Stimulated activated CD4-positive, alpha-beta T cell treated with anti-CD3 and anti-CD28 coated beads, TNF-alpha, amount 100 ng/mL, for 1 hour (primary cell): ENCODE data around the gene AEBP1.

Experiments
- DNase-seq, 3 donors: peaks; one replicate each; pipeline ENCODE4 v3.0.0-alpha.2; 2020; ENCODE audit warnings: low read depth in 3 of 3, low spot score in 1 of 3

Gene AEBP1

GRCh38 chr7:44103923-44104859 is at the start of gene AEBP1:
AEBP1 (plus strand) TSS chr7:44104345; CDS start chr7:44104666, 321 bp downstream.
- no peak for DNase-seq

GRCh38 chr7:44056681-44057080 is 47.5 kb upstream of the AEBP1 start:
- no peak for DNase-seq

DNA sequence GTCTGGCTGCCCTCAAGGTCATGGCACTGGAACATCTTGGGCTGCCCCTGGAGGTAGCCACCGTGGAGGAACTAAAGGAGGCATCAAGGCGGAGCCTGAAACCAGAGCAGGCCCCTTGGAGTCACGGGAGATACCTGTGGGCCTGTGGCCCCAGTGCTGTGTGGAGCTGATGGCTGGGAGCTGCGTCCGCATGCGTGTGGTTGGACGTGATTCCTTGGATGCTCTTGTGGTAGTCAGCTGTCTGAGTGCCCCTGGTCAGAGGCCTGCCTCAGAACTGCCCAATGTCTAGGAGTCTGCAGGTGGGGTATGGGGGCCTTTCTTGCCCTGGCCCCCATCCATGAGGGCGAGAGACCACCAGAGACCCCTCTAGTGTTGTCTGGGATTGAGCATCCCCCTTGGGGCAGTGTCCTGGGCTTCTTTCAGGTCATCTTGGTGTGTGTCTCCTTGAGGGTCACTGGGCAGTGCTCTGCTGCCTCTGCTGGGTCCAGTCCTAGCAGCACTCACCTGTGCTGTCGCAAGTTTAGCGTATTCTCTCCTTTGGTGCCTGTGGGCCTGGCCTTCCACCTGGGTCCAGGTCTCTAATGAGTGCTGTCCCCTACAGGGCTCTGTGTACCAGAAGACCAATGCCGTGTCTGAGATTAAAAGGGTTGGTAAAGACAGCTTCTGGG is 46.8 kb upstream of the AEBP1 start:
- DNase-seq = no peak

DNA sequence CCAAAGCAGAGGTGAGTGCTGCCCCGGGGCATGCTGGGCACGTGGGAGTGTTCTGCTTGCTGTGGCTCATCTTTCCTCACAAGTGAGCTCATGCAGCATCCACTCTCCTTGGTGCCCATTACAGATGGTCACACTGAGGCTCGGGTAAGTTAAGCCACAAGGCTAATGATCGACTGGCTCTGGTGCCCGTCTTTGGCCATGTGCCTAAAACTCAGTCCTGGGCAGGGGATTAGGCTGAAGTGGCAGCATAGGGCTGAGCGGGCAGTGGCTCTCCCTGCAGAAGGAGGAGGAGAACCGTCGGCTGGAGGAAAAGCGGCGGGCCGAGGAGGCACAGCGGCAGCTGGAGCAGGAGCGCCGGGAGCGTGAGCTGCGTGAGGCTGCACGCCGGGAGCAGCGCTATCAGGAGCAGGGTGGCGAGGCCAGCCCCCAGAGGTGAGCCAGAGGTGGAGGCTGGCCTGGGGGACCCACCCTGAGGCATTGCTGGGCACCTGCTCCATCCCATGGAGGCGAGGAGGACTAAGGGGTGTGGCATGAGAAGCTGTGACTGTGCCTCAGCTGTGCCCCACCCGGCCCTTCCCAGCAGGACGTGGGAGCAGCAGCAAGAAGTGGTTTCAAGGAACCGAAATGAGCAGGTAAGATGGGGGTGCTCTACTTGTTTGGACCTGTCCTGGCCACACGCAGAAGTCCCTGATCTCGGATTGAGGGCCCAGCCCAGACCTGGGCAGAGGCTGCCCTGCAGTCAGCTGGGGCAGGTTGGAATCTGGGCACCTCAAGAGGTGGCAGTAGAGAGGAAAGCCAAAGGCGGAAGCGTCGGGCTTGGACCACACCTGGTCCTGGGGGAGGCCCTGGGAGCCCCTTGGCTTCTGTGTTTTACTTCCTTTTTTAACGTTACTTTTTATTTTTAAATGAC is 46.0 kb upstream of the AEBP1 start:
- DNase-seq = no peak

DNA sequence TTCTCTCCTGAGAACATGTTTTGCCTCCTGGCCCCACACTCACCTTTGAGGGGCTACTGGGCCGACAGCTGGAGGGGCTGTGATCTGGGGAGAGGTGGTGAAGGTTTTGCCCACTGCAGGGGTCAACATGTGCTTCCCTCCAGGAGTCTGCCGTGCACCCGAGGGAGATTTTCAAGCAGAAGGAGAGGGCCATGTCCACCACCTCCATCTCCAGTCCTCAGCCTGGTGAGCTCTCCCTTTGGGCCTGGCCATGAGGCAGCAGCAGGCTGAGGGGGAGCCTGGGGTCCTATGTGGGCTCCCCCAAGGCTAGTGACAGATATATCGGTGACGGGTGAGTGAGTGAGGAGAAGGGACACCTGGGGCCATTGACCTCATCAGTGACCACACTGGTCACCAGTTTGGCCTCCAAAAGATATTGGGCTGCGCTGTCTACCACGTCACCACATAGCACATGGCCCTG is 45.4 kb upstream of the AEBP1 start:
- DNase-seq = no peak

- DNase-seq = no peak
Observed at GRCh38 chr7:44059219-44060090, 44.7 kb upstream of the AEBP1 start.

GRCh38 chr7:44060091-44060947 is 43.8 kb upstream of the AEBP1 start:
- no peak for DNase-seq

DNA sequence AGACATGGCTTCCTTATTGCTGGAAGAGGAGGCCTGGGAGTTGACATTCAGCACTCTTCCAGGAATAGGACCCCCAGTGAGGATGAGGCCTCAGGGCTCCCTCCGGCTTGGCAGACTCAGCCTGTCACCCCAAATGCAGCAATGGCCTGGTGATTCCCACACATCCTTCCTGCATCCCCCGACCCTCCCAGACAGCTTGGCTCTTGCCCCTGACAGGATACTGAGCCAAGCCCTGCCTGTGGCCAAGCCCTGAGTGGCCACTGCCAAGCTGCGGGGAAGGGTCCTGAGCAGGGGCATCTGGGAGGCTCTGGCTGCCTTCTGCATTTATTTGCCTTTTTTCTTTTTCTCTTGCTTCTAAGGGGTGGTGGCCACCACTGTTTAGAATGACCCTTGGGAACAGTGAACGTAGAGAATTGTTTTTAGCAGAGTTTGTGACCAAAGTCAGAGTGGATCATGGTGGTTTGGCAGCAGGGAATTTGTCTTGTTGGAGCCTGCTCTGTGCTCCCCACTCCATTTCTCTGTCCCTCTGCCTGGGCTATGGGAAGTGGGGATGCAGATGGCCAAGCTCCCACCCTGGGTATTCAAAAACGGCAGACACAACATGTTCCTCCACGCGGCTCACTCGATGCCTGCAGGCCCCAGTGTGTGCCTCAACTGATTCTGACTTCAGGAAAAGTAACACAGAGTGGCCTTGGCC is 43.0 kb upstream of the AEBP1 start:
- no peak for DNase-seq

DNA sequence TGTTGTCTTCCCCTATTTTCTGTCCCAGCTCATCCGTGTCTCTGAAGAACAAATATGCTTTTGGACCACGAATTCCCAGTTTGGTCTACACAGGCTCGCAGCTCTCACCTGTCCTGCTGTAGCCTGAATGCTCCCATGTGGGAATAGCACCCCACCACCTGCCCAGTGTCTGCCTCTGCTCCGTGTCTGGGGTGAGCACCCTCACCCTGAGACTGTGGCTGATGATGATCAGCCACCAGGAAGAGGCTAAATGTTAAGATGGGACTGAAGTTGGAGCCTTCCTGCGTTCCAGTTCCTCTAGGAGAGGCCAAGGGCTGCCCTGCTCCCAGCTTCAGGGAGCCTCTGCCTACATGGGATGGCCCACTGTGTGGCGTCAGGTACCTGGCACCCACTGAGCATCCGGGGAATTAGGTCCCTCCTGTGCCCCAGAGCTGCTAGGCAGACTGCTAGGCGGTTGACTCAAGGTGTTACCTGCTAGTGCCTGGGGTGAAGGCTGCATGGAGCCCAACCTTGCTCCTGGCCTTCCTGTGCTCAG is 42.4 kb upstream of the AEBP1 start:
- no peak for DNase-seq

DNA sequence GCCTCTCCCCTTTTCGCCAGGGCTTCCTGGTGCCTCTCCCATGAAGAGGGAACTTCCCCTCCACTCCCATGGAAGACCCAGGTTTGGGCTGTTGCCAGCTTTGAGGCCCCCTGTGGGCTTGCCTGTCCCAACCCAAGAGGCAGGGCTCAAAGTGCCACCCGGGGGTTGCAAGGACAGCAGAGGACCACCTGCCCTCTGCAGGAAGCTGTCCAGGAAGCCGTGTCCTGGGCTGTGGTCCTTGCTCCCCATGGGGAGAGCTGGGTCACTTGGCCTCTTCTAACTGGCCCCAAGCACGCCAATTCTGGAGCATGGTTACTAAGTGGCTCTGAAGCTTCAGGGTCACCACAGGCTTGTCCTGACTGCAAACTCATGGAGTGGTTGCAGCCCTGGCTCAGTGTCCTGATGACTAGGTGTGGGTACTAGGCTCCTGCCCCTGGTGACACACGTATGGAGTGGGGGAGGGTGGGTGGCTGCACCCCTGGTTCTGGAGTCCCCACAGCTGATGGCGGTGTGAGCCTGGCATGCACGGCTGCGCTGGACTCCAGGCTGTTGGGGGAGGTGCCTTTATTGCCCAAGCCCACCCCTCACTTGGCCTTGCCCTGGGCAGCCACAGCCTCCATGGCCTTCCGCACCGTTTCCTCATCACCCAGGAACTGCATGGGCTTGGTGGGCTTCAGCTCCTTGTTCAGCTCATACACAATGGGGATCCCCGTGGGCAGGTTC is 41.8 kb upstream of the AEBP1 start:
- DNase-seq = no peak

GRCh38 chr7:44062903-44063295 is 41.2 kb upstream of the AEBP1 start:
- DNase-seq = no peak

DNA sequence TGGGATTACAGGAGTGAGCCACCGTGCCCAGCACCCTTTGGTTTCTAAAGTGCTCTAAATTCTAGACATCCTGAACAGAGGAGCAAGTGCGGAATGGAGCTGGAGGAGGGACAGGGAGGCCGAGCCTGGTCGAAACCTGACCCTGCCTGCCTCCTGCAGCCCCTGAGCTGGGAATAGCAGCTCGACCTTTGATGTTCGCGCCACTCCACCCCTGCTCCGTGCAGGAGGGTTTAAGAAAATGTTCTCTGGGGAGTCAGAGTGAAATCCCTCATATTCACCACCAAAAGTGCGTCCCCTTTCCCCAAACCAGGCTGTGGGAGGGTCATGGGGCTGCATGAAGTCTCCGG is 40.6 kb upstream of the AEBP1 start:
- no peak for DNase-seq

GRCh38 chr7:44063894-44064651 is 40.1 kb upstream of the AEBP1 start:
- no peak for DNase-seq

- no peak for DNase-seq
Observed at GRCh38 chr7:44064791-44065430, 39.2 kb upstream of the AEBP1 start.

DNA sequence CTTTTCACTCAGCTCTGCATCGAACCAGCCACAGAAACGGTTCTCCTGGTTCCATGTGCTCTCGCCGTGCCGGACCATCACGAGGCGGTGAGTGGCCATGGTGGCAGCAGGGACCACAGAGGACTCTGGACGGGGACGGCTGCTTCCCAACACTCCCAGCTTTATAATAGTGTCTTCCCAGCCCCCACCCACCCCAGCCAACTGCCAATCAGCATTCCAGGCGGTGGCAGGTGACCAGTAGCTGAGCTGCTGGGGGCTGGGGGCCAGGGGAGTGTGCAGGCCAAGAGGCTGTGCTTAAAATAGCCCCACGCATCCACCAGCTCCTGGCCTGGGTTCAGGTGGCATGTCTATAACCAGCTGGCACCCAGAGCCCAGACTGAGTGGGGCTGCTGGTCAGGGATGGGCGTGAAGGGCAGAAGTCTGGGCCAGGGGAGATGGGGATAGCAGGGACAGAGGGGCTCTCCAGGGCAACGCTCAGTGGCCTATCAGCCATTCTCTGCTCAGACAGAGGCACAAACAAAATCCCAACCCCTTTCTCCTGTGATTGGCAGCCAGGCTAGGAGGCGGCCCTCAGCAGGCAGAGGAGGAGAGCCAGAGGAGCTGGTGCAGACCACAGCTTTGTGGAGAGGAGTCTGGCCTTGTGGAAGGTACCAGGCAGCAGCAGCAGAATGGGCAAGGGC is 38.6 kb upstream of the AEBP1 start, which contains the start of gene PGAM2:
Gene PGAM2, minus strand, starts transcription at position 137 of the 680 bp plus-strand sequence. Its CDS starts 38 bp downstream, at position 99.
- DNase-seq = no peak

- no peak for DNase-seq
Observed at GRCh38 chr7:44066111-44066460, 38.1 kb upstream of the AEBP1 start.
